ENCODE data around the gene PRKAB1. TPM values are rescaled to one million over a fixed set of nuclear protein-coding genes. Genes with fewer than 3 reads are reported as not detected.

PRKAB1 gene
- total RNA-seq, 1 donor from 2014 or later, result 68.3 TPM

DNA sequence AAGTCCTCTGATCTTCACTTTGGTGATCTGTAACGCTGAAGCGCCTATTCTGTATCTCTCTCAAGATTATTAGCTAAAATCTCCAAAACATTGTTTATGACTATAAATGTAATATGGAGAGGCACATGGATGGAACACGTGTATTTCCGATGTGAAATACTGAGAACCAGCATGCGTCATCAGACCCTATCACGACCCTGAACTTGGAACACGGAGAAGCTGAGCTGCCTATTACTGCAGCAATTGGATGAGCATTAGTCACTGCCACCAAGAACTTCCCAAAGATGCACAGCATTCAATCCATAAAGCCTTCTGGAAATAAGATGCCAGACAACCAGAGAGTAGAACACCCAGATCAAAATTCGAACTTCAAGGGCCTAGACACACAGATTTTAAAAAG, 61.9 kb downstream of the PRKAB1 start:
- no peak for DNase-seq (ENCODE audit: extremely low spot score in 2 of 2)
- intact Hi-C loops (cut with DNase I), result no loop called here
- TF ChIP-seq POLR2A (IDR thresholded peaks at IDR 0.05) (no peak), POLR2AphosphoS5 (IDR thresholded peaks at IDR 0.05; ENCODE audit: insufficient read depth in 1 of 2, low read depth in 1 of 2) (no peak)
- TF ChIP-seq, protein P1, sequence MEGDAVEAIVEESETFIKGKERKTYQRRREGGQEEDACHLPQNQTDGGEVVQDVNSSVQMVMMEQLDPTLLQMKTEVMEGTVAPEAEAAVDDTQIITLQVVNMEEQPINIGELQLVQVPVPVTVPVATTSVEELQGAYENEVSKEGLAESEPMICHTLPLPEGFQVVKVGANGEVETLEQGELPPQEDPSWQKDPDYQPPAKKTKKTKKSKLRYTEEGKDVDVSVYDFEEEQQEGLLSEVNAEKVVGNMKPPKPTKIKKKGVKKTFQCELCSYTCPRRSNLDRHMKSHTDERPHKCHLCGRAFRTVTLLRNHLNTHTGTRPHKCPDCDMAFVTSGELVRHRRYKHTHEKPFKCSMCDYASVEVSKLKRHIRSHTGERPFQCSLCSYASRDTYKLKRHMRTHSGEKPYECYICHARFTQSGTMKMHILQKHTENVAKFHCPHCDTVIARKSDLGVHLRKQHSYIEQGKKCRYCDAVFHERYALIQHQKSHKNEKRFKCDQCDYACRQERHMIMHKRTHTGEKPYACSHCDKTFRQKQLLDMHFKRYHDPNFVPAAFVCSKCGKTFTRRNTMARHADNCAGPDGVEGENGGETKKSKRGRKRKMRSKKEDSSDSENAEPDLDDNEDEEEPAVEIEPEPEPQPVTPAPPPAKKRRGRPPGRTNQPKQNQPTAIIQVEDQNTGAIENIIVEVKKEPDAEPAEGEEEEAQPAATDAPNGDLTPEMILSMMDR (IDR thresholded peaks at IDR 0.05), result no peak
- Histone ChIP-seq H3K4me3 (no peak overlapping the region), H3K27me3 (no peaks in the 10 kb centered on the region), H3K4me1 (no peaks in the 10 kb centered on the region), H3K9me3 (no peaks in the 10 kb centered on the region), H3K36me3 (no peaks in the 10 kb centered on the region), H3K27ac (no peak overlapping the region)

- Histone ChIP-seq H3K27me3 (no peaks in the 10 kb centered on the region), H3K4me1 (no peaks in the 10 kb centered on the region), H3K9me3 (no peaks in the 10 kb centered on the region), H3K36me3 (no peaks in the 10 kb centered on the region), H3K27ac (no peak overlapping the region), H3K4me3 (no peak overlapping the region)
- intact Hi-C loops (cut with DNase I), result no loop called here
- TF ChIP-seq, protein P1 (IDR thresholded peaks at IDR 0.05), result no peak
- TF ChIP-seq POLR2AphosphoS5 (IDR thresholded peaks at IDR 0.05; ENCODE audit: insufficient read depth in 1 of 2, low read depth in 1 of 2), result no peak
- no peak for TF ChIP-seq POLR2A (IDR thresholded peaks at IDR 0.05)
- no peak for DNase-seq (ENCODE audit: extremely low spot score in 2 of 2)
Observed at GRCh38 chr12:119730381-119730780, 62.4 kb downstream of the PRKAB1 start.

MicroRNAs within 50 kb of the gene (microRNA counts, 767-probe panel; counts per million panel counts)
- microRNA hsa-miR-1178, result 261 to 1,958 counts per million in 2 donors

Small RNA genes within 50 kb of the gene (microRNA-seq; reads per million reads assigned to microRNA genes)
- not detected for gene MIR1178 (ENCODE audit: borderline number of aligned reads, borderline replicate concordance)

Small RNA genes within 50 kb of the gene (small RNA-seq; reads per million reads assigned to genes)
- not detected for gene RN7SKP197

Other genes with a start within 250 kb of the PRKAB1 start
- gene TMEM233, start 74.4 kb upstream of the PRKAB1 start, total RNA-seq, result 0.49 TPM
- 20.6 TPM for gene CIT, start 209.2 kb downstream of the PRKAB1 start, total RNA-seq

All from vagina (tissue), 2 donors.